GM19023 (cell line): ENCODE data around the gene PLEKHG2.
"Not testable (repeated sequence)": the region's sequence is repeated elsewhere in the genome, so short reads cannot be mapped to it uniquely, and the experiment has no call there.

Experiments
- ATAC-seq: cut with Tn5 transposase; IDR thresholded peaks from one replicate; pipeline ENCODE4 v1.9.1; 2021; ENCODE audit warnings: mild to moderate bottlenecking, moderate library complexity; ENCODE audit not compliant: unreplicated experiment

The PLEKHG2 gene, protein sequence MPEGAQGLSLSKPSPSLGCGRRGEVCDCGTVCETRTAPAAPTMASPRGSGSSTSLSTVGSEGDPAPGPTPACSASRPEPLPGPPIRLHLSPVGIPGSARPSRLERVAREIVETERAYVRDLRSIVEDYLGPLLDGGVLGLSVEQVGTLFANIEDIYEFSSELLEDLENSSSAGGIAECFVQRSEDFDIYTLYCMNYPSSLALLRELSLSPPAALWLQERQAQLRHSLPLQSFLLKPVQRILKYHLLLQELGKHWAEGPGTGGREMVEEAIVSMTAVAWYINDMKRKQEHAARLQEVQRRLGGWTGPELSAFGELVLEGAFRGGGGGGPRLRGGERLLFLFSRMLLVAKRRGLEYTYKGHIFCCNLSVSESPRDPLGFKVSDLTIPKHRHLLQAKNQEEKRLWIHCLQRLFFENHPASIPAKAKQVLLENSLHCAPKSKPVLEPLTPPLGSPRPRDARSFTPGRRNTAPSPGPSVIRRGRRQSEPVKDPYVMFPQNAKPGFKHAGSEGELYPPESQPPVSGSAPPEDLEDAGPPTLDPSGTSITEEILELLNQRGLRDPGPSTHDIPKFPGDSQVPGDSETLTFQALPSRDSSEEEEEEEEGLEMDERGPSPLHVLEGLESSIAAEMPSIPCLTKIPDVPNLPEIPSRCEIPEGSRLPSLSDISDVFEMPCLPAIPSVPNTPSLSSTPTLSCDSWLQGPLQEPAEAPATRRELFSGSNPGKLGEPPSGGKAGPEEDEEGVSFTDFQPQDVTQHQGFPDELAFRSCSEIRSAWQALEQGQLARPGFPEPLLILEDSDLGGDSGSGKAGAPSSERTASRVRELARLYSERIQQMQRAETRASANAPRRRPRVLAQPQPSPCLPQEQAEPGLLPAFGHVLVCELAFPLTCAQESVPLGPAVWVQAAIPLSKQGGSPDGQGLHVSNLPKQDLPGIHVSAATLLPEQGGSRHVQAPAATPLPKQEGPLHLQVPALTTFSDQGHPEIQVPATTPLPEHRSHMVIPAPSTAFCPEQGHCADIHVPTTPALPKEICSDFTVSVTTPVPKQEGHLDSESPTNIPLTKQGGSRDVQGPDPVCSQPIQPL (N-terminal part only)

DNA sequence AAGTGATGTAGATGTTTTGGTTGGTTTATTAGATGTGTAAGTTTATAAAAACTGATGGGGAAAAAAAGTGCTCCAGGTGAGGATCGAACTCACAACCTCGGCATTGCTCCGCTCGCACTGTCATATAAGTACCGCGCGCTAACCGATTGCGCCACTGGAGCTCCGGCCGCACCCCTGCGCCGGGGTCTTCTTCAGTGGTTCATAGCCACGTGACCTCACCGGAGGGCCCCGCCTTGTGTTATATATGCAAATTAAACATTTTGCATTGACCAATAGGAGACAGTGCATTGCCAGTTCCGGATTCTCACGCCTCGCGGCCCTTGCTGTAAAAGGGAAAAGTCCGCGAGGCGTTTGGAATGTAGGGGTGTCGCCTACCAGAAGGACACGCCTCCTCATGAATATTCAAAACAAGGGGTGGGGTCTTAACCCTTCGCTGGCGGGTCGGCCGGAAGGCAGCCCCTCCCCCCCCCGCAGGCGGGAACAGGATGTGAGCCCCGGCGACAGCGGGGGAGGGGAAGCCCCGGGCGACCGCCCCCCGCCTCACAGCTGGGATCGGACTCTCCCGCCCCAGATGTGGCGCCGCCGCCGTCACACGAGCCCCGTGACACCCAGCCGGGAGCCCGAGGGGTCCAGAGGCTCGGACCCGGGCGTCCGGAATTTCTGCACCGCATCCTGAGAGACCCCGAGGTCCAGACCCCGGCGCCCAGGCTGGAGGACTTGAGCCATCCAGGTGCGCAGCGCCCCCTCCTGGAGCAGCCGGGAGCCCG is at the start of gene PLEKHG2:
PLEKHG2 (plus strand) TSS at position 570 of the 767 bp plus-strand sequence. CDS start 1,418 bp downstream, outside the sequence.
- ATAC-seq, result peak; percentile 51

DNA sequence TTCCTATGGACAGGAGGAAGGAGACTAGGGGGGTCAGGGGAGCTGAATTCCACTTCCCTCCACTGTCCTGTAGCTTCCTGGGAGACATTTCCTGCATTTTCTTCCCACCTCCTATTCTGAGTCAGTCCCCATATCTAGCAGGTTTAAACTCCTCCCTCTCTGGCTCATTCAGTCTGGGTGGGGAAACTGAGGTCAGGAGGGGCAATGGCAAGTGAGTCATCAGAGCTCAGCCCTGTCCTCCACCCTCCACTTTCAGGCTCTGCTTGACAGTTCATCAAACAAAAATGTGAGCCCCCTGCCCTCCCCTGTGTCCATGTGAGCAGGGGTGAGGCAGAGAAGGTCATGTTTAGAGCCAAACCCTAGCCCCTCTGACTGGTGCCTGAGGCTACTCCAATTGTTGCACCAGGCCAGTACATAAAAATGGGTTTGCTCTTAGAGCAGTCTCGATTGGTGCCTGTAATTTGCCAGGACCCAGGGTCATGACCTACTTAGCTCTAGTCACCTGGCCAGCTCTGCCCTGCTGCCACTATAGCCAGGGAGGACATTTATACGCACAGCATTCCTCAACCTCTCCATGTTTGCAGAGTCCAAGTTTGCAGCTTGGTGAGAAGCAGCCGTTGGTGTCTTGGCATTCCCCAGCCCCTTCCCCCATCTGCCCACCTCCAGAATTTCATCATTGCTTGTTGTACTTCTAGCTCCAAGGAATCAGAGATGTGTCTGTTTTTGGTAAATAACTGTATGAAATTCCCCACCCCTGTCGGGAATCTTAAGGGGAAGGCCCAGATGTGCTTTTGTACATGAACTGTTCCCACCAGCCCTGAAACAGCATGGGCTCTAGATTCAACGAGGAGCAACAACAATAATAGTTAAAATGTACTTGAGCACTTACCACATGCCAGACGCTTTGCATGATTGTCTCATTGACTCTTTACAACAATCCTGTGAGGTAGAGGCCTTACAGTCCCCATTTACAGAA is 49.5 kb upstream of the PLEKHG2 start:
- ATAC-seq, result no peak

DNA sequence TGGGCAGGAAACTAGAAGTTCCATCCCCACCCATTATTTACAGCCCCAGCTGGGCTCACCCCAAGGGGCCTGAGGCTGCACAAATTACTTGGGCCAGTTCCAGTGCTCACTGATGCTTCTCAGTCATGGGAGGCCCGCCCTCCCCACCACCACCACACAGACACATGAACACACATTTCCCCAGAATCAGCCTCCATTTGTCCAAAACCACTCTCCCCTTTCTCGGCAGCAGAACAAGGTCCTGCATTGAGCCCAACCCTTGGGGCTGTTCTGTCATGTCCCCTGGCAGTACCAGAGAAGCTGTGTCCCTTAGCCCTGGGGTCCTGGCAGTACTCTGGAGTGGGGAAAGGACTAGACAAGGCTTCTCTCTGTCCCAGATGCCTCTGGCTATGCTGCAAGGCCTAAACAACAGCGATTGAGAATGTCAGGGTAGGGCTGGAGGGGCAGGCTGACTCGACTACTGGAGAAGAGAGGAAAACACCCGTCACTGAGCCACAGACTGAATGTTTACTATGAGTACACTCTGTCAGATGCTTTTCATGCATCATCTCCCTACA is 48.5 kb upstream of the PLEKHG2 start:
- no peak for ATAC-seq

- ATAC-seq, result no peak
These were observed 46.9 kb upstream of the PLEKHG2 start for GRCh38 chr19:39365531-39365930.

GRCh38 chr19:39369200-39369599 is 43.3 kb upstream of the PLEKHG2 start:
- ATAC-seq, result no peak

GRCh38 chr19:39370735-39371134 is 41.7 kb upstream of the PLEKHG2 start:
- ATAC-seq, result no peak

DNA sequence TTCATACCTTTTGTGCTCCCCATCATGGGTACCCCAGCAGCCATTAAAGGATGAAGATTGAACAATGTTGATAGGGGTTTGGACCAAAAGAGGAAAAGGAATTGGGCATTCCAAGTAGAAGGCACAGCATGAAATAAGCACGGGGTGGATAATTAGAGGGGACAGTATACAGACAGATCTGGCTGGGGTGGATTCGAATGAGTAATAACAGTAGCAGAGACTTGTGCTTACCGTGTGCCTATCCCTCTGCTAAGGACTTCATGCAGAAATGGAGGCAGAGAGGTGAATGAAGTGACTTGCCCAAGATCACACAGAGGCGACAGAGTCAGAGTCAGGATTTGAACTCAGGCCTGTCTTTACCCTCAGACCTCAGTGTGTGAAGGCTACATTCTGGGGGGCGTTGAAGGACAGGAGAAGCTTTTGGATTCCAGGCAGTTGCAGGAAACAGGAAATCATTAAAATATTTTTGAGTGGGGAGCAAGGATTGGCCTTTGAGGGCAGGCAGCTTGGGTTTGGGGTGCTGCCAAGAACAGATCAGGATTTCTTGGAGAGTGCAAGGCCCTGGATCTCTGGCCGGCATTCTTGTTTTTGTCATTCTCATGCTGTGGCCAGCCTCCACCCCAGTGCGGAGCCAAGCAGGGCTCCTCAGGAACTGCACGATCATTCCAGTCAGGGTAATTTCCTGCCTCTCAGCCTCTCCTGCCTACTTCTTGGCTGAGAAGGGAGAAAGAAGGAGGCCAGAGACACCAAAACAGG is 40.2 kb upstream of the PLEKHG2 start:
- ATAC-seq, result no peak

GRCh38 chr19:39372941-39373340 is 39.5 kb upstream of the PLEKHG2 start:
- ATAC-seq, result no peak

GRCh38 chr19:39375929-39376328 is 36.5 kb upstream of the PLEKHG2 start:
- no peak for ATAC-seq

GRCh38 chr19:39377373-39378362 is 34.8 kb upstream of the PLEKHG2 start:
- no peak for ATAC-seq

DNA sequence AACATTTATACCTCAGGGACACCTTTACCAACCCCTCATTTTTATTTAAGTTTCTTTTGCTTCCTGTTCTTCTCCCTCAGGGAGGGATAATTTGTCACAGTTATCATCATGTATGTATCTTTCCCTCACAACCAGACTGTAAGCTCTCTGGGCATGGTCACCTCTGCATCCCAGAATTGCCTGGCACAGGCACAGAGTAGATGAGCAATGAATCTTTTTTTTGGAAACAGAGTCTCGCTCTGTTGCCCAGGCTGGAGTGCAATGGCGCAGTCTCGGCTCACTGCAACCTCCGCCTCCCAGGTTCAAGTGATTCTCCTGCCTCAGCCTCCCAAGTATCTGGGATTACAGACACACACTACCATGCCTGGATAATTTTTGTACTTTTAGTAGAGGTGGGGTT is 33.1 kb upstream of the PLEKHG2 start:
- ATAC-seq, result not testable (repeated sequence)

DNA sequence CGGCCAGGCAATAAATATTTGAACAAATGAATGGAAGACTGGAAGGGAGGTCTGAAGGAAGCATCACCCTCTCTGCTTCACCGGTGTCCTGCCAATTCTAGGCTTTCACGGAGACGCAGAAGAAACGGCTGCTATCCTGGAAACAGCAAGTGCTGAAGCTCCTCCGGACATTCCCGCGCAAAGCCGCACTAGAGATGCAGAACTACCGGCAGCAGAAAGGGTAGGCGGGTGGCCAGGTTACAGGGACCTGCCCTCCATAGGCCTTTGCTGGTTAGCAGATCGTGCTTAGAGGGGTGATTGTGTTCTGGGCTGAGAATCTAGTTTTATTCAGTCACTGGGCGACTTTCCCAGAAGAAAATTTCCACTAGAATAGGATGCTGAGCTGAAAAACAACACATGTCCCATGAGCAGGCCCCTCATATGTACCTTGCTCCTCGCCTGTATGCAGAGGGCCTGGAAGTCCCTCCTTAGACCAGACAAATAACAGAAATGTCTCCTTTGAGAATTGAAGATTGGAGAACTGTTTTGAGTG is 32.5 kb upstream of the PLEKHG2 start:
- ATAC-seq, result no peak

- no peak for ATAC-seq
These were observed 31.7 kb upstream of the PLEKHG2 start for GRCh38 chr19:39380521-39381502.

GRCh38 chr19:39381910-39382611 is 30.4 kb upstream of the PLEKHG2 start:
- no peak for ATAC-seq
